Stimulated activated CD8-positive, alpha-beta memory T cell treated with anti-CD3 and anti-CD28 coated beads, Interleukin-4, amount 100 ng/mL, for 1 hour (primary cell): ENCODE measurements around the gene SLC22A5.
"Not testable (repeated sequence)": the region's sequence is repeated elsewhere in the genome, so short reads cannot be mapped to it uniquely, and the experiment has no call there.

Source experiments
- DNase-seq, 2 donors: peaks; one replicate each; pipeline ENCODE4 v3.0.0-alpha.2; 2020; ENCODE audit warnings: low read depth in 2 of 2, low spot score in 1 of 2

The SLC22A5 gene

GRCh38 chr5:132426525-132427138 lies 57.1 kb downstream of the SLC22A5 start:
- DNase-seq, result peak in 1 of 2 donors; percentile 27

GRCh38 chr5:132427281-132428146 lies 58.0 kb downstream of the SLC22A5 start:
- peak in 1 of 2 donors; percentile 27 for DNase-seq

GRCh38 chr5:132428147-132428482 lies 58.6 kb downstream of the SLC22A5 start:
- DNase-seq, result no peak

- no peak for DNase-seq
These were observed 59.3 kb downstream of the SLC22A5 start for GRCh38 chr5:132428484-132429462.

- no peak for DNase-seq
These were observed 60.2 kb downstream of the SLC22A5 start for GRCh38 chr5:132429463-132430440.

GRCh38 chr5:132430746-132431145 lies 61.2 kb downstream of the SLC22A5 start:
- DNase-seq, result no peak

- DNase-seq, result no peak
These were observed 62.1 kb downstream of the SLC22A5 start for GRCh38 chr5:132431632-132432031.

- no peak for DNase-seq
These were observed 63.6 kb downstream of the SLC22A5 start for GRCh38 chr5:132433141-132433540.

GRCh38 chr5:132434416-132435286 lies 65.1 kb downstream of the SLC22A5 start:
- no peak for DNase-seq

GRCh38 chr5:132435447-132435846 lies 65.9 kb downstream of the SLC22A5 start:
- DNase-seq, result no peak

- no peak for DNase-seq
These were observed 66.4 kb downstream of the SLC22A5 start for GRCh38 chr5:132435886-132436285.

GRCh38 chr5:132436936-132437335 lies 67.4 kb downstream of the SLC22A5 start:
- no peak for DNase-seq

GRCh38 chr5:132437604-132438266 lies 68.2 kb downstream of the SLC22A5 start:
- no peak for DNase-seq

GRCh38 chr5:132438267-132438645 lies 68.7 kb downstream of the SLC22A5 start:
- DNase-seq, result not testable (repeated sequence)

- DNase-seq, result no peak
These were observed 69.4 kb downstream of the SLC22A5 start for GRCh38 chr5:132438917-132439316.

- DNase-seq, result no peak
These were observed 70.1 kb downstream of the SLC22A5 start for GRCh38 chr5:132439521-132440089.

- no peak for DNase-seq
These were observed 74.6 kb downstream of the SLC22A5 start for GRCh38 chr5:132444061-132444460.
